ENCODE measurements around the gene POU2F2. TPM values are rescaled to one million over a fixed set of nuclear protein-coding genes. Genes with fewer than 3 reads are reported as not detected.

POU2F2 gene
- polyA plus RNA-seq, 1 of the 3 experiments (the other 2 are of a cell fraction): 0.49 TPM

DNA sequence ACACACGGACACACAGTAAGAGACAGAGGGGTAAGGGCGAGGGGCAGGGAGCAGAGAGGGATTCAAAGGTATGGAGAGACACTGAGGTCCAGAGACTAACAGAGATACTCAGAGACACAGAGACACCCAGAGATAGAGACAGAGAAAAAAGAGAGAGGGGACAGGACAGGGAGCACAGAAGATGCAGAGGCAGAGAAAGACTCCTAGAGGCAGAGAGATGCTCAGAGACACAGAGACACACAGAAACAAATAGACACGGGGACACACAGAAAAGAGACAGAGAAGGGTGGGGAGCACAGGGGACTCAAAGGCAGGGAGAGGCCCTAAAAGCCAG lies 45.4 kb upstream of the POU2F2 start:
- no peaks in the 10 kb centered on the region for H3K79me2 ChIP-seq (ENCODE audit: insufficient read depth)
- POLR2A ChIA-PET: no interaction called here
- H3K4me2 ChIP-seq: peak overlapping the region; percentile 88
- H3K27ac ChIP-seq (ENCODE audit: low read depth in 2 of 2, low read length in 1 of 2): no peak overlapping the region
- H3K4me3 ChIP-seq (ENCODE audit: low read depth in 2 of 2, low read length in 1 of 2): peak overlapping the region in 1 of 2 experiments; percentile 61; a peak in 3 of 4 replicates
- CTCF ChIA-PET: interaction anchor here (0.8 to 3.9 kb wide), 8 partner anchors 19 to 102 kb away, joined by 3 to 32 read pairs (median 6); partner anchors contain the start of gene POU2F2
- H3K9ac ChIP-seq: no peak overlapping the region
- H2AFZ ChIP-seq (ENCODE audit: low read depth): peak overlapping the region; percentile 59; the same call in 1 of the 2 replicates
- no peaks in the 10 kb centered on the region for H3K9me2 ChIP-seq
- peaks cover 37% of the 10 kb centered on the region for H3K27me3 ChIP-seq (ENCODE audit: insufficient read depth)
- H3K9me3 ChIP-seq: no peaks in the 10 kb centered on the region
- H4K20me1 ChIP-seq (ENCODE audit: insufficient read depth): no peaks in the 10 kb centered on the region
- TF ChIP-seq ELF1 (IDR thresholded peaks at IDR 0.05) (no peak), POLR2AphosphoS5 (IDR thresholded peaks at IDR 0.05; ENCODE audit: low read depth, low read length) (no peak), TEAD4 (IDR thresholded peaks at IDR 0.05; ENCODE audit: borderline replicate concordance, insufficient read depth) (no peak), TCF12 (IDR thresholded peaks at IDR 0.05) (no peak), SMC3 (IDR thresholded peaks at IDR 0.05; ENCODE audit: low read depth, low read length) (no peak), RFX5 (IDR thresholded peaks at IDR 0.05; ENCODE audit: low read length) (no peak), EZH2phosphoT487 (IDR thresholded peaks at IDR 0.05; ENCODE audit: borderline replicate concordance, low read depth) (no peak), RAD21 (IDR thresholded peaks at IDR 0.05; ENCODE audit: low read length) (no peak), GABPA (IDR thresholded peaks at IDR 0.05; ENCODE audit: low read depth) (no peak), MEF2A (IDR thresholded peaks at IDR 0.05; ENCODE audit: borderline replicate concordance, low read depth) (no peak), EP300 (IDR thresholded peaks at IDR 0.05; ENCODE audit: borderline replicate concordance in 1 of 2, low read depth in 1 of 2, low read length in 1 of 2) (no peak), FOXM1 (IDR thresholded peaks at IDR 0.05; ENCODE audit: low read depth) (no peak), GATA2 (CRISPR knock-in tag; IDR thresholded peaks at IDR 0.05) (no peak), RCOR1 (IDR thresholded peaks at IDR 0.05; ENCODE audit: low read length) (no peak), SIN3A (IDR thresholded peaks at IDR 0.05; ENCODE audit: borderline replicate concordance, low read depth, low read length) (no peak), IRF3 (IDR thresholded peaks at IDR 0.05; ENCODE audit: low read depth, low read length) (no peak), CHD2 (IDR thresholded peaks at IDR 0.05; ENCODE audit: low read length, partially characterized antibody) (no peak)
- TF ChIP-seq, protein P1, sequence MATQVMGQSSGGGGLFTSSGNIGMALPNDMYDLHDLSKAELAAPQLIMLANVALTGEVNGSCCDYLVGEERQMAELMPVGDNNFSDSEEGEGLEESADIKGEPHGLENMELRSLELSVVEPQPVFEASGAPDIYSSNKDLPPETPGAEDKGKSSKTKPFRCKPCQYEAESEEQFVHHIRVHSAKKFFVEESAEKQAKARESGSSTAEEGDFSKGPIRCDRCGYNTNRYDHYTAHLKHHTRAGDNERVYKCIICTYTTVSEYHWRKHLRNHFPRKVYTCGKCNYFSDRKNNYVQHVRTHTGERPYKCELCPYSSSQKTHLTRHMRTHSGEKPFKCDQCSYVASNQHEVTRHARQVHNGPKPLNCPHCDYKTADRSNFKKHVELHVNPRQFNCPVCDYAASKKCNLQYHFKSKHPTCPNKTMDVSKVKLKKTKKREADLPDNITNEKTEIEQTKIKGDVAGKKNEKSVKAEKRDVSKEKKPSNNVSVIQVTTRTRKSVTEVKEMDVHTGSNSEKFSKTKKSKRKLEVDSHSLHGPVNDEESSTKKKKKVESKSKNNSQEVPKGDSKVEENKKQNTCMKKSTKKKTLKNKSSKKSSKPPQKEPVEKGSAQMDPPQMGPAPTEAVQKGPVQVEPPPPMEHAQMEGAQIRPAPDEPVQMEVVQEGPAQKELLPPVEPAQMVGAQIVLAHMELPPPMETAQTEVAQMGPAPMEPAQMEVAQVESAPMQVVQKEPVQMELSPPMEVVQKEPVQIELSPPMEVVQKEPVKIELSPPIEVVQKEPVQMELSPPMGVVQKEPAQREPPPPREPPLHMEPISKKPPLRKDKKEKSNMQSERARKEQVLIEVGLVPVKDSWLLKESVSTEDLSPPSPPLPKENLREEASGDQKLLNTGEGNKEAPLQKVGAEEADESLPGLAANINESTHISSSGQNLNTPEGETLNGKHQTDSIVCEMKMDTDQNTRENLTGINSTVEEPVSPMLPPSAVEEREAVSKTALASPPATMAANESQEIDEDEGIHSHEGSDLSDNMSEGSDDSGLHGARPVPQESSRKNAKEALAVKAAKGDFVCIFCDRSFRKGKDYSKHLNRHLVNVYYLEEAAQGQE (IDR thresholded peaks at IDR 0.05; ENCODE audit: low read depth, low read length): no peak
- TF ChIP-seq, protein P2, sequence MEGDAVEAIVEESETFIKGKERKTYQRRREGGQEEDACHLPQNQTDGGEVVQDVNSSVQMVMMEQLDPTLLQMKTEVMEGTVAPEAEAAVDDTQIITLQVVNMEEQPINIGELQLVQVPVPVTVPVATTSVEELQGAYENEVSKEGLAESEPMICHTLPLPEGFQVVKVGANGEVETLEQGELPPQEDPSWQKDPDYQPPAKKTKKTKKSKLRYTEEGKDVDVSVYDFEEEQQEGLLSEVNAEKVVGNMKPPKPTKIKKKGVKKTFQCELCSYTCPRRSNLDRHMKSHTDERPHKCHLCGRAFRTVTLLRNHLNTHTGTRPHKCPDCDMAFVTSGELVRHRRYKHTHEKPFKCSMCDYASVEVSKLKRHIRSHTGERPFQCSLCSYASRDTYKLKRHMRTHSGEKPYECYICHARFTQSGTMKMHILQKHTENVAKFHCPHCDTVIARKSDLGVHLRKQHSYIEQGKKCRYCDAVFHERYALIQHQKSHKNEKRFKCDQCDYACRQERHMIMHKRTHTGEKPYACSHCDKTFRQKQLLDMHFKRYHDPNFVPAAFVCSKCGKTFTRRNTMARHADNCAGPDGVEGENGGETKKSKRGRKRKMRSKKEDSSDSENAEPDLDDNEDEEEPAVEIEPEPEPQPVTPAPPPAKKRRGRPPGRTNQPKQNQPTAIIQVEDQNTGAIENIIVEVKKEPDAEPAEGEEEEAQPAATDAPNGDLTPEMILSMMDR (IDR thresholded peaks at IDR 0.05): no peak
- peaks cover 0 to 11% of the 10 kb centered on the region in 2 experiments; a peak in 1 of 4 replicates for H3K4me1 ChIP-seq (ENCODE audit: control insufficient read depth in 1 of 2, insufficient read depth in 2 of 2, low read depth in 1 of 2, low read length in 1 of 2)
- H3F3A ChIP-seq (replicated peaks; ENCODE audit: insufficient read depth): peaks cover 12% of the 10 kb centered on the region
- no peaks in the 10 kb centered on the region for H3K36me3 ChIP-seq (replicated peaks in 1 of 2; ENCODE audit: control insufficient read depth in 1 of 2, insufficient read depth in 2 of 2, low read length in 1 of 2)
- DNase-seq: no peak
- WGBS (ENCODE audit: low lambda C conversion rate): 65% methylated on average over 3 of the region's 3 CpGs

Data from SK-N-SH (cell line).